Femur (tissue), 1 donor: ENCODE results near the gene LSM3.

Source experiments
- DNase-seq: peaks from one replicate; pipeline ENCODE4 v3.0.0-alpha.2; 2017

Gene LSM3

GRCh38 chr3:14201940-14202684, 23.5 kb downstream of the LSM3 start:
- DNase-seq, result no peak

GRCh38 chr3:14202874-14203520, 24.4 kb downstream of the LSM3 start:
- no peak for DNase-seq

- peak; percentile 82 for DNase-seq
These were observed 25.0 kb downstream of the LSM3 start for GRCh38 chr3:14203521-14204079.

GRCh38 chr3:14204515-14205284, 26.1 kb downstream of the LSM3 start:
- DNase-seq, result no peak

- DNase-seq, result no peak
These were observed 28.0 kb downstream of the LSM3 start for GRCh38 chr3:14206548-14207177.

GRCh38 chr3:14208168-14208567, 29.6 kb downstream of the LSM3 start:
- DNase-seq, result no peak

- no peak for DNase-seq
These were observed 30.4 kb downstream of the LSM3 start for GRCh38 chr3:14208977-14209394.

- no peak for DNase-seq
These were observed 31.1 kb downstream of the LSM3 start for GRCh38 chr3:14209581-14210289.

GRCh38 chr3:14210290-14210688, 31.7 kb downstream of the LSM3 start:
- no peak for DNase-seq

GRCh38 chr3:14210843-14211594, 32.4 kb downstream of the LSM3 start:
- DNase-seq, result no peak

- DNase-seq, result no peak
These were observed 33.0 kb downstream of the LSM3 start for GRCh38 chr3:14211621-14212020.

GRCh38 chr3:14212032-14212431, 33.4 kb downstream of the LSM3 start:
- no peak for DNase-seq

GRCh38 chr3:14213066-14213774, 34.6 kb downstream of the LSM3 start:
- no peak for DNase-seq

GRCh38 chr3:14214764-14215163, 36.1 kb downstream of the LSM3 start:
- DNase-seq, result no peak

- peak; percentile 88 for DNase-seq
These were observed 37.8 kb downstream of the LSM3 start for GRCh38 chr3:14216257-14217048.

- no peak for DNase-seq
These were observed 39.7 kb downstream of the LSM3 start for GRCh38 chr3:14218355-14218754.

GRCh38 chr3:14220933-14221332, 42.3 kb downstream of the LSM3 start:
- DNase-seq, result no peak

- DNase-seq, result no peak
These were observed 43.3 kb downstream of the LSM3 start for GRCh38 chr3:14221902-14222301.

GRCh38 chr3:14222457-14222856, 43.8 kb downstream of the LSM3 start:
- DNase-seq, result no peak
